Measurements from ENCODE around the gene KCNN3.

The KCNN3 gene

DNA sequence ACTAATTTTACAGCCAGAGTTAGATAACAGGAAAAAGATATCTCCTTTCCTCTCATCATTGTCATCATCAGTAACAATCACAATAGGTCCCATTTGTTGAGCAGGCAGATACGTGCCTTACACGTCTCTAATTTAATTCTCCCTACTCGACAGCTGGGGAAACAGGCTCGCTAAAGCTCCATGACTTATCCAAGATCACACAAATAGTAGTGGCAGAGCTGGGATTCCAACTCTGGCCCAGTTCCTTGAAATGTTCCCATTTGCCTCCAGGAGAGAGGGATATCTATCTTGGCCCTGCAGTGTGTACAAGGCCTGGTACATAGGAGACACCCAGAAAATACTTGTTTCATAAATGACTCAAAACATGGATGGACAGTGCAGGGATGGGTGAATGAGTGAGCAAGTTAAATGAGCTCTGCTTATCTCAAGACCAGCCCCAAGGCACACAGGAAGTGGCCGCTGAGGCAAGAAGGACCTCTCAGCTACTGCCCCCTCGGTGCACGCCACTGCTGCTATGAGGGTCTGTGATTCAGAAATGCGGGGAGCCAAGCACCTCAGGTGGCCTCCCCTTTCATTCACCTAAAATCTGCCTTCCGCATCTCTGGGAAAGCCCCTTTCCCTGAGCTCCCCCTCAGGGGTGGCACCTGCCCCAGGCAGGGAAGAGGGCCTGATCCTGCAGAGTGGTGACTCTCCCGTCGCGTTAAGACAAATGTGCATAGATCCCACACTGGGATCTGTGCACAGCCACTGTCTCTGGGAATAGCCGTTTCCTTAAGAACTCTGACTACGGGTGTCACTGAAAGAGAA is 3.6 kb downstream of the KCNN3 start:
- H3K4me3 ChIP-seq (ENCODE audit: control insufficient read depth, low read depth, low read length), result no peak overlapping the region
- no peak for TF ChIP-seq CTCF (conservative IDR thresholded peaks at IDR 0.05; ENCODE audit: control insufficient read depth, insufficient read depth, low read depth, low read length)
- DNase-seq (ENCODE audit: low read depth), result no peak

DNA sequence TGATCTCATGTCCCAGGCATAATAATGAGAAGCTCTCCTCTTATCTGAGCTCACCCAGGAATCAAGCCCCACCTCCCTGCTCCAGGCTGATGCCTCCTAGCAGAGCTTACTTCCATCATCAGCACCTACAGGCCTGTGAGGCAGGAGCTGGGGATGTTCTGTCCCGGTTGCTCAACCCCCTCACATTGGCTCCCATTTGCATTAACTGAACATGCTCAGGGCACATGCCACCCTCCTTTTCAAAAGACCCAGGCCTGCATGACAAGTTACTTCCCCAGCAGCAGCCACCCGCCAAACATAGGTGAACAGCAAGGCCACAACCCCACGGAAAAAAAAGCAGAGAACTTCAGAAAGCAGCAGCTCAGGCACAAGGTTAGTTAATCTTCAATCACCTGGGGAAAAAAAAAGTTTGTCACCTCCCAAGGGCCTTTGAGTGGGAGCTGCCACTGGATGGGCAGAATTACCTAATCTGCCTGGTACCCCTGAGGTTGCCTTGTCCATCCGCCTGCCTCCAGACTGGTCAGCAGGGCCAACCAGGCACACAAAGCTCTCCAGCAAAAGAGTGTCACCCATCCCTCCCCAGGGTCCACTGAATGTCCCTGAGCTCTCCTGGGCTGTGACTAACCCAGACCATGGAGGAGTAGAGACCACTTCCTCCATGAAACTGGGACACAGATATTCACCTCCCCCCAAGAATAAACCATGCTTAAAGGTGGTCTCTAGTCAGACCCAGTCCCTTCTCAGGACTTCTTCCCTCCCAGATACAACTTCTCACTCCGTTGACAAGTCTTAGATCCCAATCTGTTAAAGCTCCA is 4.4 kb downstream of the KCNN3 start:
- no peak for DNase-seq (ENCODE audit: low read depth)
- no peak overlapping the region for H3K4me3 ChIP-seq (ENCODE audit: control insufficient read depth, low read depth, low read length)
- TF ChIP-seq CTCF (conservative IDR thresholded peaks at IDR 0.05; ENCODE audit: control insufficient read depth, insufficient read depth, low read depth, low read length), result no peak

DNA sequence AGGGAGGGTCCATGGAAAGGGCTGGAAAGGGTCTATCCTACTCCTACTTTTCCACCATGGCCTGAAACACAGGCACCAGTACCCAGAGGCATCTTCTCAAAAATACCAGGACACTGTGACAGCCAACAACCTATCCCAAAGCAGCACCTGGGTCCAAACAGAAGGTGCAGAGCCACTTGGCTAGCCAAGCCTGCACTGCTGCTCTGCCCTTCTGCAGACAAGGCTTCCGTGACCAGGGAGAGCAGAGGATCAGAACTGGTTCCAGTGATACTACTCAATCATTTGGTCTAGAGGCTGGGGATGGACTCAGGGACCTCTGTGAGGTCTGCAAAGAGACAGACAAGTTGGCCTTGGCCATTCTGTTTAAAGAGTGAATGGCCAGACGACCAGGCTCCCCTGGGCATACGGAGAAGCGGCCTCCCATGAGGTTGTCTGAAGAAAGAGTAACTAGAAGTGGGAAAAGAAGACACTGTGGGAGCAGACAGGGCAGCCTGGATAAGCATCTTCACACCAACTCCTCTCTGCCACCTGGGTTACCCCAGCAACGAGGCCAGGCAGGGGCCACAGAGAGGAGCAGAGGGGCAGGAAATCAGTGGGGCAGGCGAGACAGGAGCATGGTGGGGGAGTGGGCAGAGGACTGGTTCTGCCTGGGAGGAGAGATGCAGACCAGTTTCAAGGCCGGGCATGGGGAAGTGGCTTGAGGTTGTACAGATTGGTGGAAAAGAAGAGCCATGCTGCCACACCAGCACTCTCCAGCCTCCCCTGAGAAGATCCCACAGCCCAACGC is 5.7 kb downstream of the KCNN3 start:
- DNase-seq (ENCODE audit: low read depth), result no peak
- TF ChIP-seq CTCF (conservative IDR thresholded peaks at IDR 0.05; ENCODE audit: control insufficient read depth, insufficient read depth, low read depth, low read length), result no peak
- H3K4me3 ChIP-seq (ENCODE audit: control insufficient read depth, low read depth, low read length), result no peak overlapping the region

- TF ChIP-seq CTCF (conservative IDR thresholded peaks at IDR 0.05; ENCODE audit: control insufficient read depth, insufficient read depth, low read depth, low read length), result no peak
- no peak for DNase-seq (ENCODE audit: low read depth)
- no peak overlapping the region for H3K4me3 ChIP-seq (ENCODE audit: control insufficient read depth, low read depth, low read length)
These were observed 6.5 kb downstream of the KCNN3 start for GRCh38 chr1:154863315-154864174.

DNA sequence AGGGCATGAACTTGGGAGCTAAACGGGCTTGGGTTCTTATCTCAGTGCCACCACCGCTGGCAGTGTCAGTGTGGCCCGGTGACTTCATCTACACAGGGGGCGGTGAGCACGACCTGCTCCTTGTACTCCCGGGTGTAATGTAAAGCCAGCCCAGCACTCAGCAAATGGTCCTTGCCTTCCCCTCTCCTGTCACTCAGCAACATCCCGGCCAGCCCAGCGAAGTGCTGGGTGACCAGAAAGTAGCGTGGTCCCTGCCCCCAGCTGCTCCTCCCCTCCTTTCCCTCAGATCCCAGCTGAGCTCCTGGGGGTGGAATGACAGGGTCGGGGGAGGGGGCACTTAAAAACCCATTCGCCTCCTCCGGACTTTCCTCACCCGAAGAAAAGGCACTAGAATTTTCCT is 7.2 kb downstream of the KCNN3 start:
- TF ChIP-seq CTCF (conservative IDR thresholded peaks at IDR 0.05; ENCODE audit: control insufficient read depth, insufficient read depth, low read depth, low read length), result no peak
- H3K4me3 ChIP-seq (ENCODE audit: control insufficient read depth, low read depth, low read length), result no peak overlapping the region
- no peak for DNase-seq (ENCODE audit: low read depth)
